Transverse colon (tissue), 3 donors: Measurements from ENCODE around the gene FBXW9.

ENCODE experiments used
- EP300 ChIP-seq: sonication (generic); formaldehyde crosslinking; IDR thresholded peaks from one replicate; pipeline ENCODE4 v1.6.1; 2017; ENCODE audit warnings: antibody characterized with exemption, low read depth
- TF ChIP-seq, protein P1 (sequence below), 5 experiments: fragments of 200-600 bp in 3 of 5; fragments of 450-650 bp in 2 of 5; sonication (generic) in 3 of 5; IDR thresholded peaks; 1 replicate in 2 of 5; 2 replicates in 3 of 5; pipeline ENCODE4 v1.5.1; 2016 to 2017; ENCODE audit warnings: antibody characterized with exemption in 5 of 5, inconsistent platforms in 3 of 5, mild to moderate bottlenecking in 2 of 5, moderate library complexity in 1 of 5

GRCh38 chr19:12668346-12668745 lies 28.1 kb downstream of the FBXW9 start:
- TF ChIP-seq EP300, result no peak
- TF ChIP-seq, protein P1, sequence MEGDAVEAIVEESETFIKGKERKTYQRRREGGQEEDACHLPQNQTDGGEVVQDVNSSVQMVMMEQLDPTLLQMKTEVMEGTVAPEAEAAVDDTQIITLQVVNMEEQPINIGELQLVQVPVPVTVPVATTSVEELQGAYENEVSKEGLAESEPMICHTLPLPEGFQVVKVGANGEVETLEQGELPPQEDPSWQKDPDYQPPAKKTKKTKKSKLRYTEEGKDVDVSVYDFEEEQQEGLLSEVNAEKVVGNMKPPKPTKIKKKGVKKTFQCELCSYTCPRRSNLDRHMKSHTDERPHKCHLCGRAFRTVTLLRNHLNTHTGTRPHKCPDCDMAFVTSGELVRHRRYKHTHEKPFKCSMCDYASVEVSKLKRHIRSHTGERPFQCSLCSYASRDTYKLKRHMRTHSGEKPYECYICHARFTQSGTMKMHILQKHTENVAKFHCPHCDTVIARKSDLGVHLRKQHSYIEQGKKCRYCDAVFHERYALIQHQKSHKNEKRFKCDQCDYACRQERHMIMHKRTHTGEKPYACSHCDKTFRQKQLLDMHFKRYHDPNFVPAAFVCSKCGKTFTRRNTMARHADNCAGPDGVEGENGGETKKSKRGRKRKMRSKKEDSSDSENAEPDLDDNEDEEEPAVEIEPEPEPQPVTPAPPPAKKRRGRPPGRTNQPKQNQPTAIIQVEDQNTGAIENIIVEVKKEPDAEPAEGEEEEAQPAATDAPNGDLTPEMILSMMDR (IDR thresholded peaks at IDR 0.05), result no peak
